HepG2 (cell line): ENCODE measurements around the gene DLG1. TPM values are rescaled to one million over a fixed set of nuclear protein-coding genes. Genes with fewer than 3 reads are reported as not detected.

ENCODE experiments used
- ATAC-seq: fragments of 200-7000 bp; cut with Tn5 transposase; 3 replicates; pipeline ENCODE4 v1.9.1; 2020; ENCODE audit warnings: mild to moderate bottlenecking, moderate library complexity
- BruUV-seq: library from RNA; stranded (reverse); fragments of 400-500 nt; replicated peaks from 2 replicates; lab custom pipeline; 2021; lab: Mats Ljungman, UMichigan
- CTCF ChIA-PET: fragments of 300-600 bp; formaldehyde crosslinking; extraction: SDS; loops from one replicate; lab custom pipeline; 2021; ENCODE audit warnings: low total read pairs, inconsistent platforms, low intra/inter-chr PET ratio; lab: Yijun Ruan, JAX
- POLR2A ChIA-PET: fragments of 350-600 bp; sonication (Branson Sonifier 250); formaldehyde crosslinking; loops from one replicate; lab custom pipeline; 2020; ENCODE audit warnings: antibody characterized with exemption, inconsistent platforms; lab: Yijun Ruan, JAX
- DNase-seq: peaks from one replicate; pipeline ENCODE4 v3.0.0-alpha.2; 2015; ENCODE audit warnings: low spot score
- FAIRE-seq: peaks from 3 replicates; lab custom pipeline; 2011; peaks lifted over from hg19 to GRCh38; lab: Jason Lieb, UNC
- H2AFZ ChIP-seq: one replicate; pipeline ENCODE4 v1.6.1; 2011; ENCODE audit warnings: low read length, inconsistent platforms
- H3K27ac ChIP-seq: fragments of 300-600 bp; 3 replicates; pipeline ENCODE4 v1.8.0; 2011; ENCODE audit warnings: mixed run types, mild to moderate bottlenecking, mixed read lengths, low read length, inconsistent platforms; ENCODE audit not compliant: insufficient read depth; ENCODE audit errors: extremely low read length
- H3K27me3 ChIP-seq, 2 experiments: fragments of 200-600 bp in 1 of 2; 2 replicates in 1 of 2; 3 replicates in 1 of 2; pipeline versions ENCODE4 v1.6.0 to v1.8.0; 2011; ENCODE audit warnings: low read length in 2 of 2, mild to moderate bottlenecking in 2 of 2, moderate library complexity in 2 of 2, inconsistent platforms in 1 of 2; ENCODE audit not compliant: insufficient read depth in 2 of 2, control insufficient read depth in 1 of 2
- H3K36me3 ChIP-seq, 2 experiments: fragments of 200-600 bp in 1 of 2; replicated peaks in 1 of 2; 2 replicates in 1 of 2; 3 replicates in 1 of 2; pipeline versions ENCODE4 v1.5.1 to v1.8.0; 2011; ENCODE audit warnings: low read length in 2 of 2, inconsistent platforms in 1 of 2; ENCODE audit not compliant: insufficient read depth in 2 of 2, control insufficient read depth in 1 of 2
- H3K4me1 ChIP-seq: 2 replicates; pipeline ENCODE4 v1.5.1; 2012; ENCODE audit warnings: low read length, inconsistent platforms; ENCODE audit not compliant: insufficient read depth
- H3K4me2 ChIP-seq: 2 replicates; pipeline ENCODE4 v1.6.0; 2011; ENCODE audit warnings: low read depth, low read length, inconsistent platforms
- H3K4me3 ChIP-seq, 3 experiments: fragments of 200-600 bp in 1 of 3; sonication (generic), shearing (Covaris generic) in 1 of 3; replicated peaks in 1 of 3; 2 replicates each; pipeline ENCODE4 v1.5.1; 2011 to 2016; ENCODE audit warnings: low read length in 3 of 3, inconsistent platforms in 2 of 3, low read depth in 2 of 3, mild to moderate bottlenecking in 2 of 3, control low read depth in 1 of 3, mixed read lengths in 1 of 3; ENCODE audit not compliant: insufficient read depth in 1 of 3
- H3K79me2 ChIP-seq: one replicate; pipeline ENCODE4 v1.6.1; 2011; ENCODE audit warnings: low read length, inconsistent platforms; ENCODE audit not compliant: insufficient read depth
- H3K9ac ChIP-seq: 2 replicates; pipeline ENCODE4 v1.6.0; 2011; ENCODE audit warnings: mild to moderate bottlenecking, low read depth, low read length, inconsistent platforms; ENCODE audit not compliant: insufficient read depth
- H3K9me3 ChIP-seq: 2 replicates; pipeline ENCODE4 v1.5.1; 2012; ENCODE audit warnings: mild to moderate bottlenecking, low read length
- H4K20me1 ChIP-seq: 2 replicates; pipeline ENCODE4 v1.6.0; 2011; ENCODE audit warnings: inconsistent platforms, mild to moderate bottlenecking, low read length, moderate library complexity; ENCODE audit not compliant: insufficient read depth
- HINFP ChIP-seq: sonication (generic); formaldehyde crosslinking; IDR thresholded peaks from 2 replicates; pipeline ENCODE4 v1.4.0; 2020; ENCODE audit warnings: low read depth, mild to moderate bottlenecking, missing genetic modification reagents
- PREB ChIP-seq: sonication (generic); formaldehyde crosslinking; IDR thresholded peaks from 2 replicates; pipeline ENCODE4 v1.4.0; 2020; ENCODE audit warnings: missing genetic modification reagents
- ZMYM2 ChIP-seq: sonication (generic); formaldehyde crosslinking; IDR thresholded peaks from 2 replicates; pipeline ENCODE4 v1.8.0; 2022; ENCODE audit warnings: mild to moderate bottlenecking, missing genetic modification reagents
- ZNF431 ChIP-seq: sonication (generic); formaldehyde crosslinking; IDR thresholded peaks from 2 replicates; pipeline ENCODE4 v1.9.0; 2022; ENCODE audit warnings: missing genetic modification reagents, low read depth, mild to moderate bottlenecking, borderline replicate concordance
- ZNF580 ChIP-seq: IDR thresholded peaks from 2 replicates; pipeline ENCODE4 v1.6.1; 2016; ENCODE audit warnings: low read depth, borderline replicate concordance
- WGBS: methylation state at CpG from one replicate; pipeline ENCODE4 v1.1.6; 2017; ENCODE audit warnings: low lambda C conversion rate; 5-methylcytosine and 5-hydroxymethylcytosine counted together
- in situ Hi-C: cut with HindIII; loops from 2 replicates; pipeline ENCODE4 v1.10.0; 2017; ENCODE audit warnings: low pct_unique_long_range_greater_than_20kb; ENCODE audit not compliant: extremely low pct_ligation_motif_present
- intact Hi-C: fragments of 100-400 bp; cut with micrococcal nuclease; formaldehyde crosslinking; loops from one replicate; pipeline ENCODE4 v1.10.0; 2022; ENCODE audit not compliant: unreplicated experiment
- polyA plus RNA-seq, 8 experiments: library from polyadenylated mRNA; depleted of rRNA in 3 of 8; stranded (reverse) in 7 of 8; unstranded in 1 of 8; fragments of >200 nt; fragmentation: Illumina TruSeq in 4 of 8; extraction: Trizol in 4 of 8; gene quantifications; 2 replicates each; pipeline versions ENCODE4 v1.2.1 to v1.2.3, GENCODE V29; 2011 to 2016; ENCODE audit warnings: low read depth in 4 of 8, missing spikeins in 1 of 8, mixed read lengths in 1 of 8; ENCODE audit not compliant: insufficient read depth in 1 of 8
- total RNA-seq, 5 experiments: library from RNA; depleted of rRNA; stranded (reverse); fragments of >200 nt; fragmentation: Illumina TruSeq; extraction: Trizol; gene quantifications; 2 replicates each; pipeline ENCODE4 v1.2.3, GENCODE V29; 2016; ENCODE audit warnings: low read depth in 1 of 5

DLG1 gene
- total and polyA plus RNA-seq, 2 of the 13 experiments (the other 11 are each of a cell fraction or from before 2014, with no cell fraction given) = 30.5 to 104 TPM

- peaks cover 4% of the 10 kb centered on the region for H3K79me2 ChIP-seq
- DNase-seq = no peak
- WGBS = 96% methylated on average over 3 of the region's 3 CpGs
- ChIA-PET CTCF (no interaction called here), POLR2A (interaction anchor here (1.3 kb wide), 1 partner anchor 68 kb away, joined by 12 read pairs; no protein-coding TSS in a partner anchor)
- TF ChIP-seq ZMYM2 (CRISPR knock-in tag) = no peak
- H4K20me1 ChIP-seq = no peaks in the 10 kb centered on the region
- H3K27me3 ChIP-seq = no peaks in the 10 kb centered on the region; a peak in 1 of 5 replicates
- H3K36me3 ChIP-seq = no peaks in the 10 kb centered on the region
- H3K9me3 ChIP-seq = no peaks in the 10 kb centered on the region
- intact Hi-C loops = no loop called here
- no TSS peak for BruUV-seq
- no peak overlapping the region for H2AFZ ChIP-seq
- in situ Hi-C loops = no loop called here
- no peak overlapping the region for H3K9ac ChIP-seq
- H3K27ac ChIP-seq = no peak overlapping the region
- ATAC-seq = no peak
- H3K4me3 ChIP-seq = no peak overlapping the region
- H3K4me2 ChIP-seq = no peak overlapping the region
- H3K4me1 ChIP-seq = peaks cover 38% of the 10 kb centered on the region
- FAIRE-seq = no peak
Measured at GRCh38 chr3:197302033-197302432, 3.6 kb upstream of the DLG1 start.

GRCh38 chr3:197300361-197300760 is 1.9 kb upstream of the DLG1 start:
- Histone ChIP-seq H3K27ac (no peak overlapping the region), H3K79me2 (peaks cover 20% of the 10 kb centered on the region), H3K4me1 (peaks cover 34% of the 10 kb centered on the region), H3K9me3 (no peaks in the 10 kb centered on the region), H3K4me3 (peak overlapping the region in 1 of 3 experiments; percentile 94; a peak in 2 of 6 replicates), H3K27me3 (no peaks in the 10 kb centered on the region; a peak in 1 of 5 replicates), H4K20me1 (peaks cover 12% of the 10 kb centered on the region), H2AFZ (peak overlapping the region; percentile 93), H3K9ac (no peak overlapping the region), H3K36me3 (peaks cover 0 to 1% of the 10 kb centered on the region in 2 experiments; a peak in 1 of 5 replicates), H3K4me2 (peak overlapping the region; percentile 77)
- ATAC-seq (no peak), DNase-seq (no peak), FAIRE-seq (no peak)
- no TSS peak for BruUV-seq
- WGBS = 78% methylated on average over 7 of the region's 7 CpGs
- intact Hi-C loops = no loop called here
- CTCF ChIA-PET = no interaction called here
- TF ChIP-seq PREB = no peak
- no peak for TF ChIP-seq HINFP
- no peak for TF ChIP-seq ZNF580 (CRISPR knock-in tag)
- TF ChIP-seq ZNF431 = no peak
- in situ Hi-C loops = no loop called here
- POLR2A ChIA-PET = interaction anchor here (0.8 to 1.4 kb wide), 3 partner anchors 39 to 70 kb away, joined by 3 to 10 read pairs (median 3); no protein-coding TSS in a partner anchor
